ENCODE data around the gene PCSK7. TPM values are rescaled to one million over a fixed set of nuclear protein-coding genes. Genes with fewer than 3 reads are reported as not detected.

PCSK7 gene
- total RNA-seq, 5 donors from 2014 or later (not counting 1 experiment from before 2014, with no cell fraction given), result 300 to 368 (median 336) TPM

DNA sequence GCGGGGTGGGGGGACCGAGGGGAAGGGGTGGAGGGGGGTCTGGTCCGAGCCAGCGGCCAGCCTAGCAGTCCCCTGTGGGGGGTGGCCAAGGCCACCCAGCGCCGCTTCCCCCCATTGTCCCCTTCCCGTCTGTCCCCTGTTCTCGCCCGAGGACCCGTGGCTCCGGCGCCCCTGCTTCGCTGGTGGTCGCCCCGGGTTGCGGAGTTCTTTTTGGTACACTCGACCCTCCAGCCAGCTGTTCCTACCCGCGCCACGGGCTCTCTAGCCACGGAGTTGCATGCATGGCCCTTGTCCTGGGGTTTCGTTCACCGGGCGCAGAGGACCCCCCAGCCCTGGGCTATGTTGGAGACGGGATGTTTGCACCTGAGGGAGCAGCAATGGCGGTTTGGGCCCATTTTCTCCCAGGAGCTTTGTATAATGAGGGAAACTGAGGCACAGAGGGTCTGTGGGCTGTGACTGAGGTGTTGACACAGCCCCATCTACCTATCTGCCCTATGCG is 1.1 kb upstream of the PCSK7 start:
- ChIA-PET CTCF (interaction anchor here (0.6 to 0.9 kb wide), 2 partner anchors 53 to 54 kb away, joined by 3 to 6 read pairs; partner anchors contain the start of gene SIDT2 (in 1 of the 2)), POLR2A (interaction anchor here in 1 of 2 donors (0.6 kb wide), 1 partner anchor 505 kb away, joined by 5 read pairs; no protein-coding TSS in a partner anchor)
- peak overlapping the region; percentile 87 to 91 for H3K27ac Mint-ChIP-seq
- Histone ChIP-seq H3K36me3 (ENCODE audit: control insufficient read depth in 2 of 2, extremely low read depth in 1 of 2, insufficient read depth in 1 of 2, low read length in 1 of 2) (peaks cover 5 to 22% of the 10 kb centered on the region in 2 donors), H3K27ac (ENCODE audit: low read length) (peak overlapping the region; percentile 45), H3K9me3 (no peaks in the 10 kb centered on the region), H3K4me1 (ENCODE audit: control insufficient read depth in 1 of 2, extremely low read depth in 1 of 2, insufficient read depth in 2 of 2, low read length in 2 of 2) (peaks cover 16 to 47% of the 10 kb centered on the region in 2 experiments), H3K27me3 (replicated peaks in 1 of 2; ENCODE audit: control insufficient read depth in 2 of 2, extremely low read depth in 1 of 2, insufficient read depth in 2 of 2, low read length in 1 of 2) (no peaks in the 10 kb centered on the region), H3K4me3 (ENCODE audit: control insufficient read depth in 1 of 2, extremely low read depth in 1 of 2, low read length in 1 of 2) (peak overlapping the region; percentile 56 to 58)
- WGBS (ENCODE audit: insufficient coverage), result 2% methylated on average over 20 of the region's 27 CpGs
- DNase-seq (peak in 2 of 35 experiments; percentile 8 to 24), ATAC-seq (replicated peaks in 1 of 4) (peak in 1 of 4 experiments; percentile 2)
- peak overlapping the region; percentile 81 to 96 (median 83) for H3K4me3 Mint-ChIP-seq
- peaks cover 14% of the 10 kb centered on the region for H3K36me3 Mint-ChIP-seq
- H3K4me1 Mint-ChIP-seq, result peaks cover 46 to 59% (median 46%) of the 10 kb centered on the region in 3 donors
- no peaks in the 10 kb centered on the region for H3K27me3 Mint-ChIP-seq
- H3K9me3 Mint-ChIP-seq, result no peaks in the 10 kb centered on the region

DNA sequence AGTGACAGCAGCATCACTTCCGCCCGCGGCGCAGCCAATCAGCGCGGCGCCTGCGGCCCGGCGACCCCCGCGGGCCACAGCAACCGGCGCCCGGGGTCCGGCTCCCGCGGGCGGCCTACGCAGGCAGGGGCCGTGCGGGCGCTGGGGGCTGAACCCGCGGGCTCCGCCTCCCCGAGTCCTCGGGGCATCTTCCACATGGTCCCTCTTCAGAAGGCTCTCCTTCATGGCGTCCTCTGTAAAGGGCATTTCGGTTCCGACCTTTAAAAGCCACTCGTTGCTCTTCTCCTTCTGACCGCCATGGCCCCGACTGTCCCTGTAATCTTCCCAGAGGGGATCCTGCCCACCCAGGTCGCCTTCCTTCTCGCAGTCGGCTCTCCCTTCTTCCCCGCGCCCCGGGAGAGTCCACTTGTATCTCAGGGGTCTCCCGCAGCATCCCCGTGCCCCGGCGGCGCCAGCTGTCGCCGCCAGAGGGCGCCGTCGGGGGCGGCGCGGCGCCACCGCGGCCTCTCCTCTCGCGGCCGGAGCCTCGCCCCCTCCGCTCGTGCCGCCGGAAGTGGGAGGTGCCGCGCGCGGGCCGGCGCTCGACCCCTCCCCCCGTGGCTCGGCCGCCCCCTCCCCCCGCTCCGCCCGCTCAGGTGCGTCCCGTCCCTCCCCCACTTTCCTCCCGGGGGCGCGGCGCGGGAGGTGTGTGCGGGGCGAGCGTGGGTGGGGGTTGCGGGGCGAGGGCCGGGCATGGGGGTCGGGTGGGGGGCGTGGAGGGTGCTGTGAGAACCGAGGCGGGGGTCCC is 412 bp upstream of the PCSK7 start, which contains the start of gene RNF214:
TSS of gene RNF214 (plus strand) at position 580 of the 787 bp plus-strand sequence. CDS start 1,602 bp downstream, outside the sequence.
- Mint-ChIP-seq H3K9me3 (no peaks in the 10 kb centered on the region), H3K36me3 (peaks cover 18% of the 10 kb centered on the region), H3K27me3 (no peaks in the 10 kb centered on the region), H3K4me1 (peaks cover 46 to 60% (median 50%) of the 10 kb centered on the region in 3 donors), H3K27ac (peak within 1 kb of the TSS; percentile 99), H3K4me3 (peak within 1 kb of the TSS; percentile 96 to 98 (median 98))
- 0% methylated on average over 61 of the region's 94 CpGs for WGBS (ENCODE audit: insufficient coverage)
- H3K27me3 ChIP-seq (replicated peaks in 1 of 2; ENCODE audit: control insufficient read depth in 2 of 2, extremely low read depth in 1 of 2, insufficient read depth in 2 of 2, low read length in 1 of 2), result no peaks in the 10 kb centered on the region
- peak; percentile 37 to 87 (median 63) for DNase-seq
- peak; percentile 80 to 86 (median 81) for ATAC-seq (replicated peaks in 1 of 4)
- peaks cover 9 to 28% of the 10 kb centered on the region in 2 donors for H3K36me3 ChIP-seq (ENCODE audit: control insufficient read depth in 2 of 2, extremely low read depth in 1 of 2, insufficient read depth in 1 of 2, low read length in 1 of 2)
- CTCF ChIA-PET, result interaction anchor here (0.5 to 1.9 kb wide), 4 partner anchors 53 to 973 kb away, joined by 3 to 12 read pairs (median 4); partner anchors contain the start of gene SIDT2 (in 2 of the 2)
- peaks cover 16 to 51% of the 10 kb centered on the region in 2 experiments for H3K4me1 ChIP-seq (ENCODE audit: control insufficient read depth in 1 of 2, extremely low read depth in 1 of 2, insufficient read depth in 2 of 2, low read length in 2 of 2)
- H3K27ac ChIP-seq (ENCODE audit: low read length), result peak within 1 kb of the TSS; percentile 93
- POLR2A ChIA-PET, result interaction anchor here in 1 of 2 donors (0.5 to 0.6 kb wide), 2 partner anchors 62 to 506 kb away, joined by 3 to 5 read pairs; no protein-coding TSS in a partner anchor
- H3K9me3 ChIP-seq, result no peaks in the 10 kb centered on the region
- H3K4me3 ChIP-seq (ENCODE audit: control insufficient read depth in 1 of 2, extremely low read depth in 1 of 2, low read length in 1 of 2), result peak within 1 kb of the TSS; percentile 71 to 88

DNA sequence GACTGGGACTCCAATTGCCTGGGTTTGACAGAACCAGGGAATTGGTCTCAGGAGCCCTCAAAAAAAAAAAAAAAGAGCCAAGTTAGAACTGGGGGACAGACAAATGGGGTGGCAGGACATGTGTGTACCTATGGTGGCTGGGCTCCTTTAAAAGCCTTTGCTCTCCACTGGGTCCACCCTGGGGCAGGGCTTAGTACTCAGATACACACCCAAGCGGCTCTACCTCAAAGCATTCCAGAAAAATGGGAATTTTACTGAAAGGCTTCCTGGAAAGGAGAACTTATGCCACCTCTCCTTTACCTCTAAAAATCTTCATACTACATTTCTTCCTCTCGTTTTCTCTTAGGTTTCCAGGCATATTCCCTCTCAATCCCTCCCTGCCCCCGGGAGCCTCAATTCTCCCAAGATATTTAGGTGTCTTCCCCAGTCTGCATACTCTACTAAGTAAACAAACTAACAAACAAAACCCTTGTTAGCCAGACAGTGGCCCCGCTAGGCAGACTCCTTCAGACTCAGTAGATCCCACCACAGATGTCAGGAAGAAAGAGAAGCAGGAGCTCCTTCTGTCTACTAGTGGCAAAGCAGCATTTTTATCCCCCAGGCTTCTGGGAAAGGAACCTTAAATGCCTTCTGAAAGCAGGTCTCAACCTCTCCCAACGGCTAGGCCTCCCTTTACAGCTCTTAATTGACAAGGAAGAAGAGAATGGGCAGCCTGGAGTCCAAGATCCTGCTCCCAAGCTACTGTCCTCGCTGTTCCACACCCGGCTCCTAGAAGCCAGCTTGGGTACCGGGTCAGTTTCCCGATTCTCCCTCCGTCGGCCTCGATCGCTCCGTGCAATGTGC is 653 bp downstream of the PCSK7 start:
- Mint-ChIP-seq H3K4me3 (peak overlapping the region; percentile 89 to 98 (median 96)), H3K27ac (peak overlapping the region; percentile 95 to 99), H3K36me3 (peaks cover 29% of the 10 kb centered on the region), H3K9me3 (no peaks in the 10 kb centered on the region), H3K4me1 (peaks cover 55 to 70% (median 56%) of the 10 kb centered on the region in 3 donors), H3K27me3 (no peaks in the 10 kb centered on the region)
- 3% methylated on average over 12 of the region's 14 CpGs for WGBS (ENCODE audit: insufficient coverage)
- no peaks in the 10 kb centered on the region for H3K9me3 ChIP-seq
- peaks cover 9 to 38% of the 10 kb centered on the region in 2 donors for H3K36me3 ChIP-seq (ENCODE audit: control insufficient read depth in 2 of 2, extremely low read depth in 1 of 2, insufficient read depth in 1 of 2, low read length in 1 of 2)
- POLR2A ChIA-PET, result interaction anchor here (0.5 to 1.0 kb wide), 6 partner anchors 11 to 1131 kb away, joined by 3 to 9 read pairs (median 4); no protein-coding TSS in a partner anchor
- peaks cover 16 to 62% of the 10 kb centered on the region in 2 experiments for H3K4me1 ChIP-seq (ENCODE audit: control insufficient read depth in 1 of 2, extremely low read depth in 1 of 2, insufficient read depth in 2 of 2, low read length in 2 of 2)
- no peaks in the 10 kb centered on the region for H3K27me3 ChIP-seq (replicated peaks in 1 of 2; ENCODE audit: control insufficient read depth in 2 of 2, extremely low read depth in 1 of 2, insufficient read depth in 2 of 2, low read length in 1 of 2)
- ATAC-seq (replicated peaks in 1 of 4), result no peak
- DNase-seq, result no peak
- CTCF ChIA-PET, result interaction anchor here (0.5 to 1.9 kb wide), 12 partner anchors 10 to 440 kb away, joined by 3 to 12 read pairs (median 4); partner anchors contain the start of genes SIDT2 (in 2 of the 2), APOA5 (in 1 of the 2) and CEP164 (in 1 of the 2)
- H3K4me3 ChIP-seq (ENCODE audit: control insufficient read depth in 1 of 2, extremely low read depth in 1 of 2, low read length in 1 of 2), result peak overlapping the region; percentile 71 to 88
- peak overlapping the region; percentile 84 for H3K27ac ChIP-seq (ENCODE audit: low read length)

DNA sequence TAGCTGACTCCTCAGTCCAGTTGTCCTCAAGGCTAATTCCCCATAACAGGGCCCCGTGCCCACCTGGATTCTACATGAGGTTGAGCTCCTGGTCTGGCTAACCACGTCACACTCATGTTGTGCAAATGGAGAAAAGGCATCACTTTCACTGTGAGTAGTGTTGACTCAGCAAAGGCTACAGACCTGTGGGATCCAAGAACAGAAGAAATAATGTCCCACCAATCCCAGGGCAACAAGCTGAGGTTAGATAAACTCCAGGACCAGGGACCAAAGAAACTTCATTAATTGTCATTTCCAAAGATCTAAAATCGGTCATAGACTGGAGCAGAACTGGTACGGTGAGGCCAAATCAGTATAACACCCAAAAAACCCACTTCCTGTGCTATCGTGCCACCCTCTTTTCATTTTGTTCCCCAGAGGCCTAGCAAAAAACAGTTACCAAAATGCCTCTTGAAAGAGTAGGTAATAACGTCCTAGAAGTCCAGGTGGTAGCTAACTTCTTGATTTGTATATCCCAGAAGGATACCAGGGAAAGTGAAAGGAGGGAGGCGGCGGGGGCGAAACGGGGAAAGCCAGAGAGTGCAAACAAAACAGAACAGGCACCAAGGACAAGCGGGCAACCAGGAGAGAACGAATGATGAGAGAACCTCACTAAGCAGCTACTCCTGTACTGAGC is 1.4 kb downstream of the PCSK7 start:
- ChIA-PET CTCF (interaction anchor here (0.5 to 1.9 kb wide), 11 partner anchors 11 to 439 kb away, joined by 3 to 12 read pairs (median 4); partner anchors contain the start of genes SIDT2 (in 2 of the 2) and APOA5 (in 1 of the 2)), POLR2A (interaction anchor here in 1 of 2 donors (0.7 kb wide), 3 partner anchors 50 to 1132 kb away, joined by 5 to 9 read pairs (median 6); no protein-coding TSS in a partner anchor)
- Mint-ChIP-seq H3K4me1 (peaks cover 55 to 71% (median 57%) of the 10 kb centered on the region in 3 donors), H3K36me3 (peaks cover 30% of the 10 kb centered on the region), H3K4me3 (peak overlapping the region; percentile 89 to 98 (median 96)), H3K9me3 (no peaks in the 10 kb centered on the region), H3K27ac (peak overlapping the region; percentile 95 to 99), H3K27me3 (no peaks in the 10 kb centered on the region)
- Histone ChIP-seq H3K9me3 (no peaks in the 10 kb centered on the region), H3K27me3 (replicated peaks in 1 of 2; ENCODE audit: control insufficient read depth in 2 of 2, extremely low read depth in 1 of 2, insufficient read depth in 2 of 2, low read length in 1 of 2) (no peaks in the 10 kb centered on the region), H3K27ac (ENCODE audit: low read length) (peak overlapping the region; percentile 84), H3K36me3 (ENCODE audit: control insufficient read depth in 2 of 2, extremely low read depth in 1 of 2, insufficient read depth in 1 of 2, low read length in 1 of 2) (peaks cover 9 to 45% of the 10 kb centered on the region in 2 donors), H3K4me1 (ENCODE audit: control insufficient read depth in 1 of 2, extremely low read depth in 1 of 2, insufficient read depth in 2 of 2, low read length in 2 of 2) (peaks cover 16 to 64% of the 10 kb centered on the region in 2 experiments), H3K4me3 (ENCODE audit: control insufficient read depth in 1 of 2, extremely low read depth in 1 of 2, low read length in 1 of 2) (peak overlapping the region; percentile 71 to 88)
- 10% methylated on average over 5 of the region's 12 CpGs for WGBS (ENCODE audit: insufficient coverage)
- DNase-seq (peak in 30 of 35 experiments; percentile 10 to 78 (median 33)), ATAC-seq (replicated peaks in 1 of 4) (peak; percentile 49 to 58 (median 54))

DNA sequence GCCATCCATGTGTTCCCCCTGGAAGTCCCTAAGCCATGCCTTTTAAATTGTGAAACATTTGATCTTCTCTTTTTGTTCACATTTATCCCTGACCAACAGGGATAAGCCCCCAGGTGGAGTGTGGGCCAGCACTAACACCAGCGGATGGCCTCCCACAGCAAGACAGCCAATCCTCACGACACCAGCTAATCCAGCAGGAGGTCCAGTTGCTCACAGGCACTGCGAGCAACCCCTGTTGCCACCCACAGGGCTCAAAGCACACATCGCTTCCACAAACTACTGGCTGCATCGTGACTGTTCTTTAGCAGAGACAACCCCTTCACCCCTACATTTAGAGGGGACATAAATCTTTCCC is 2.0 kb downstream of the PCSK7 start:
- H3K4me1 Mint-ChIP-seq, result peaks cover 55 to 71% (median 59%) of the 10 kb centered on the region in 3 donors
- no peak for DNase-seq

More for the DNA sequence above, 2.0 kb downstream of the PCSK7 start:
- Histone ChIP-seq H3K9me3 (no peaks in the 10 kb centered on the region), H3K27me3 (replicated peaks in 1 of 2; ENCODE audit: control insufficient read depth in 2 of 2, extremely low read depth in 1 of 2, insufficient read depth in 2 of 2, low read length in 1 of 2) (no peaks in the 10 kb centered on the region), H3K4me1 (ENCODE audit: control insufficient read depth in 1 of 2, extremely low read depth in 1 of 2, insufficient read depth in 2 of 2, low read length in 2 of 2) (peaks cover 16 to 64% of the 10 kb centered on the region in 2 experiments), H3K36me3 (ENCODE audit: control insufficient read depth in 2 of 2, extremely low read depth in 1 of 2, insufficient read depth in 1 of 2, low read length in 1 of 2) (peaks cover 10 to 50% of the 10 kb centered on the region in 2 donors), H3K27ac (ENCODE audit: low read length) (peak overlapping the region; percentile 84), H3K4me3 (ENCODE audit: control insufficient read depth in 1 of 2, extremely low read depth in 1 of 2, low read length in 1 of 2) (peak overlapping the region; percentile 65 to 88)
- CTCF ChIA-PET, result interaction anchor here in 1 of 2 donors (1.0 to 1.9 kb wide), 5 partner anchors 49 to 438 kb away, joined by 3 to 12 read pairs (median 4); partner anchors contain the start of genes APOA5 and SIDT2
- no peaks in the 10 kb centered on the region for H3K27me3 Mint-ChIP-seq
- peak overlapping the region; percentile 89 to 98 (median 96) for H3K4me3 Mint-ChIP-seq
- peaks cover 34% of the 10 kb centered on the region for H3K36me3 Mint-ChIP-seq
- peak overlapping the region; percentile 95 to 99 for H3K27ac Mint-ChIP-seq
- POLR2A ChIA-PET, result no interaction called here
- H3K9me3 Mint-ChIP-seq, result no peaks in the 10 kb centered on the region
- WGBS (ENCODE audit: insufficient coverage), result 40% methylated on average over 4 of the region's 5 CpGs
- no peak for ATAC-seq (replicated peaks in 1 of 4)
